Epithelial cell of esophagus (primary cell): ENCODE results near the gene NRXN3.

ENCODE experiments used
- DNase-seq: peaks from one replicate; pipeline ENCODE4 v3.0.0; 2010; ENCODE audit warnings: low read depth
- H3K4me3 ChIP-seq: 2 replicates; pipeline ENCODE4 v1.5.1; 2011; ENCODE audit warnings: mild to moderate bottlenecking, low read length, control low read depth
- TF ChIP-seq, protein P1 (sequence below): IDR thresholded peaks from 2 replicates; pipeline ENCODE4 v1.5.1; 2011; ENCODE audit warnings: low read depth, mild to moderate bottlenecking, low read length, control low read depth, inconsistent platforms; ENCODE audit not compliant: insufficient read depth; ENCODE audit errors: missing control alignments

Gene NRXN3

DNA sequence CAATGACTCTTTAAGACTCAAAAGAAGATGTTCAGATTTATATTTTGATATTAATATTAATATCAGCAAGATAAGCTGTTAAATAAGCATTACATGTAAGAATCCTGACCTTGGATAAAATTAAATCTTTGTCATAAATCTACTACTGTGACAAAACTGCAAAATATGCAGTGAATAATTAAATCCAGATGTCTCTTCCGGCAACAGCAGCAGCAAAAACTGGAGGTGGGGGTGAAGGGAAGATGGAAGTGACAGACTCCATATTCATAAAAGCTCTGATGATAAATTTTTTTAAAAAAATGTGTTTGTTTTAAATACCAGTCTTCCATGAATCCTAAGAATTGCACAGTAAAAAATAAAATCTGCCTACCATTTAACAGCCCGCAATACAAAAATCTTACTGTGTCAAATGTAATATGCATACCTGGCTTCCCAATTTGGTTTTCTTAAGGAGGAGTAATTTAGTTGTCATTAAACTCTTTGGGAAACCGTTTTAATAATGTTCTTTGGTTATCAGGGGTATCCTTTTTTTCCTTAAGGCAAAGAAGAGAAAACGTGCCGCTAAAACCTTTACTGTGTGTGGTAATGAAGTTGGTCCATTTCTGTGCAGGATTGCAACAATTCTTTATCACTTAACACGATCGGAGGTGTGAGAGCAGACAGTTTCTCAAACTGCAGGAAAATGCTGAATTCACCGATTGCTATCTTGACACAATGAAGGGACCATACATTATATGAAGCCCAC lies 1562.9 kb downstream of the NRXN3 start:
- TF ChIP-seq, protein P1, sequence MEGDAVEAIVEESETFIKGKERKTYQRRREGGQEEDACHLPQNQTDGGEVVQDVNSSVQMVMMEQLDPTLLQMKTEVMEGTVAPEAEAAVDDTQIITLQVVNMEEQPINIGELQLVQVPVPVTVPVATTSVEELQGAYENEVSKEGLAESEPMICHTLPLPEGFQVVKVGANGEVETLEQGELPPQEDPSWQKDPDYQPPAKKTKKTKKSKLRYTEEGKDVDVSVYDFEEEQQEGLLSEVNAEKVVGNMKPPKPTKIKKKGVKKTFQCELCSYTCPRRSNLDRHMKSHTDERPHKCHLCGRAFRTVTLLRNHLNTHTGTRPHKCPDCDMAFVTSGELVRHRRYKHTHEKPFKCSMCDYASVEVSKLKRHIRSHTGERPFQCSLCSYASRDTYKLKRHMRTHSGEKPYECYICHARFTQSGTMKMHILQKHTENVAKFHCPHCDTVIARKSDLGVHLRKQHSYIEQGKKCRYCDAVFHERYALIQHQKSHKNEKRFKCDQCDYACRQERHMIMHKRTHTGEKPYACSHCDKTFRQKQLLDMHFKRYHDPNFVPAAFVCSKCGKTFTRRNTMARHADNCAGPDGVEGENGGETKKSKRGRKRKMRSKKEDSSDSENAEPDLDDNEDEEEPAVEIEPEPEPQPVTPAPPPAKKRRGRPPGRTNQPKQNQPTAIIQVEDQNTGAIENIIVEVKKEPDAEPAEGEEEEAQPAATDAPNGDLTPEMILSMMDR = no peak
- DNase-seq = no peak

DNA sequence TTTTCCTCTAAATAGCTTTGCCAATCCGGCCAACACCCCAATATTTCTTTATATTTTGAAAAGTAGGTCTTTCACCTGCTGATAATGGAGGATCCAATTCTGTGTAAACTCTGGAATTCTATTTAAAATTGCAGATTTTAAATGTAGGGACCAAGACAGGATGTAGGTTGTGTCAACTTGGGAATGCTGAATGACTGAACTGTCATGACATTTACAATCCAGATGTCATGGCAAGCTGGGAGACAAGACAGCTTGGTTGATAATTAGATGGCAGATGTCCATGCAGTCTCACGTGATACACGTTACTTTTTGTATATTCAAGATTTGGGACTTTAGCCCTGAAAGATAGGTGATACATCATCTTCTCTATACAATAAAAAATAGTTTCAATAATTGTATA lies 1564.0 kb downstream of the NRXN3 start:
- no peak for DNase-seq
- H3K4me3 ChIP-seq = no peak overlapping the region
- TF ChIP-seq, protein P1 = no peak

More for the DNA sequence above, 1562.9 kb downstream of the NRXN3 start:
- H3K4me3 ChIP-seq = no peak overlapping the region

DNA sequence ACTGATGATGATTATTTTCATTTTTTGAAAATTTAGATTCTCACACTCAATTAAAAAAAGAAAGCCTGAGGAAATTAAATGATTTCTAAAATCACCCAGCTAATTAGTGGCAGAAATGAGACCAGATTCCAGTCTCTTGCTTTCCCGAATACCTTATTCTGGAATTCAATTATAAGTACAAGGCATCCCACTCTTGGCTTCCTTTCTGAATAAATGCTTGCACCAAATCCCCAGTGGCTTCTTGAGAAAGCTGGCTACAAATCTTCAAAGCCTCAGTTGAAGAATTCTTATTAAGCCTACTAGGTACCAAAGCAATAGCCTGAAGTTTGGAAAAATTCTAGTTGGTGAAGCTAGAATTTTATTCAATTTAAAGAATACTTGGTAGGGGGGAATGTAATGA lies 1564.5 kb downstream of the NRXN3 start:
- DNase-seq = no peak
- TF ChIP-seq, protein P1 = no peak
- H3K4me3 ChIP-seq = no peak overlapping the region

DNA sequence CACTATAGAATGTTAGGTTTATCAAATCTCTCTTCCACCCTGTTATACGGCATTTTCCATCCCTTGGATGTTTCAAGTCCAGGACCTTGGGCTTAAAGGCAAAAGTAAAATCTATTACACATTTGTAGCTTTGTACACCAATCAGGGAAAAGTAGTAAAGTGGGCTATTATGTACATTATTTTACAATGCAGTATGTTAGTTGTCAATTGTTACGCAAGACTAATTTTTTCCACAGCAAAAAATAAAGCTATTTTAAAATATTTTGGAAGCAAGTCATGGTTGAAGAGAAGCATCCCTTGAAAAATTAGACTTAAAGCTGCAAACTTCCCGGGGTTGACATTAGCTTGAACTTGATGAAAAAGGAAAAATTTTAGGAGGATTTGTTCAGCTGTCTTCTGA lies 1564.9 kb downstream of the NRXN3 start:
- TF ChIP-seq, protein P1 = no peak
- H3K4me3 ChIP-seq = no peak overlapping the region
- DNase-seq = no peak

DNA sequence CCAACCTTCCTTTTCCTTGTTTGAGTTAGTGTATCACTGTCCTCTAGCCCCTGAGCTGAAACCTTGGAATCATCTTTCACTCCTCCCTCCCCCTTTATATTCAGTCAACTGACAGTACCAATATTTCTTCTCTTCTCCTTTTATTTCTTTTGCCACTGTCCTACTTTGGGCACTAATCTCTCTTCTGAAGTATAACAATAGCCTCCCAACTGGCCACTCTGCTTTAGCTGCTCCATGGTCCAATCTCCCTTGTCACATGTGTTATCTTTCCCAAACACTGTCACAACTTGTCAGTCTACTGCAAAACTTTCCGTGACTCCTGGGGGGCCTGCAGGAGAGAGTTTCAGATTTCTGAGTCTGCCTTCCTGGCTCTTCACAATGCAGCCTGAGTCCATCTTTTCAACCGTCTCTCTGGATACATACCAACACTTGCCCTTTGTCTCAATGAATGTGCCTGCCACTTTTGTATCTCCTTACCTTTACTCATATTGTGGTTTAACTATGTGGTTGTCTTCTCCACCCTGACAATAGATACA lies 1570.0 kb downstream of the NRXN3 start:
- no peak for DNase-seq
- TF ChIP-seq, protein P1 = no peak
- H3K4me3 ChIP-seq = no peak overlapping the region

DNA sequence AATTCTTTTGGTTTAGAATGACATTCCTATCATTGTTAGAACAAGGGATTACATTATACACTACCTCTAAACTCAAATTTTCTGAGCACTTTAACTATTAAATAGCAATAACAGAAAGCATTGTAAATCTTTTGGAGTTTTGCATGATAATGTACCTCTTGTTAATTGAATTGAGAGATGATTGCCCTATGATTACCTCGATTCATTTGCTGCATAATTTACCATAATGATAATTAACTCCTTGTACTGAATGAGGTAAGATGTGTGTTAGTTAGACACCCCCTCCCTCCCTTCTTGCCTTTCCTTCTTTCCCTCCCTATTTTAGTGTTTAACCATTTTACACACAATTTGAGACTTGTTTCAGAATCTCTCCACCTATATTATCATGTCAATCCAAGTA lies 1572.0 kb downstream of the NRXN3 start:
- no peak for DNase-seq
- TF ChIP-seq, protein P1 = no peak
- no peak overlapping the region for H3K4me3 ChIP-seq

DNA sequence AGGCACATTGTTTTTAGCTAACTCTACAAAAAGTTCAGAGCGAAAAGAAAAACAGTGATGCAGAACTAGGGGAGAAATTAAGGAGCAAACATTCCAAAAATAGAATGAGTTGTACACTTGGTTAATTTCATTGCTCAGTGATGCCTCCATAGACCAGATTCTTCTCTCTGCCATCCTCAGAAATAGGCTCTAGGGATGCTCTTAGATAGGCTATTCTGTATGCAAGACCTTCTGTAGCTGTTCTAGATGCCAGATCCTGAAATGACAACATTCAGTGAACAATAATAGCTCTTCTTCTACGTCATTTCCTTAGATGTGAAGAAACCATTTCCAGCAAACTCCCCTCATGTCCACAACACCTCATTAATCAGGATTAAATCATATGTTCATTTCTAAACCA lies 1574.9 kb downstream of the NRXN3 start:
- TF ChIP-seq, protein P1 = no peak
- H3K4me3 ChIP-seq = no peak overlapping the region
- DNase-seq = no peak
